ENCODE measurements around the gene KCNQ5. TPM values are rescaled to one million over a fixed set of nuclear protein-coding genes. Genes with fewer than 3 reads are reported as not detected.

Gene KCNQ5
- total RNA-seq, 6 donors from 2014 or later = 0.30 to 3.1 (median 0.32) TPM

GRCh38 chr6:72999995-73000394 is 378.1 kb downstream of the KCNQ5 start:
- H3K4me3 ChIP-seq = no peak overlapping the region
- H3K9me3 ChIP-seq = no peaks in the 10 kb centered on the region
- no peak for TF ChIP-seq POLR2AphosphoS5 (IDR thresholded peaks at IDR 0.05)
- no peak for TF ChIP-seq EP300 (IDR thresholded peaks at IDR 0.05)
- no peak for TF ChIP-seq CTCF (IDR thresholded peaks at IDR 0.05)
- TF ChIP-seq POLR2A (IDR thresholded peaks at IDR 0.05) = no peak
- no peaks in the 10 kb centered on the region for H3K27me3 ChIP-seq
- H3K27ac ChIP-seq = no peak overlapping the region
- DNase-seq = no peak
- 92 to 93% methylated on average over 5 of the region's 5 CpGs for WGBS, 2 donors
- no peaks in the 10 kb centered on the region for H3K4me1 ChIP-seq
- H3K36me3 ChIP-seq = no peaks in the 10 kb centered on the region
- no peak for ATAC-seq (ENCODE audit: low FRiP score in 2 of 2)

GRCh38 chr6:73000460-73000859 is 378.6 kb downstream of the KCNQ5 start:
- H3K36me3 ChIP-seq = no peaks in the 10 kb centered on the region
- DNase-seq = no peak
- TF ChIP-seq POLR2AphosphoS5 (IDR thresholded peaks at IDR 0.05) = no peak
- TF ChIP-seq POLR2A (IDR thresholded peaks at IDR 0.05) = no peak
- no peak for TF ChIP-seq CTCF (IDR thresholded peaks at IDR 0.05)
- TF ChIP-seq EP300 (IDR thresholded peaks at IDR 0.05) = no peak
- H3K27me3 ChIP-seq = no peaks in the 10 kb centered on the region
- H3K27ac ChIP-seq = no peak overlapping the region
- no peak for ATAC-seq (ENCODE audit: low FRiP score in 2 of 2)
- WGBS, 2 donors = 94 to 99% methylated on average over 3 of the region's 3 CpGs
- H3K9me3 ChIP-seq = no peaks in the 10 kb centered on the region
- H3K4me1 ChIP-seq = no peaks in the 10 kb centered on the region
- no peak overlapping the region for H3K4me3 ChIP-seq

GRCh38 chr6:73002588-73002987 is 380.7 kb downstream of the KCNQ5 start:
- Histone ChIP-seq H3K36me3 (no peaks in the 10 kb centered on the region), H3K27me3 (no peaks in the 10 kb centered on the region), H3K27ac (no peak overlapping the region), H3K4me3 (no peak overlapping the region), H3K9me3 (no peaks in the 10 kb centered on the region), H3K4me1 (no peaks in the 10 kb centered on the region)
- TF ChIP-seq CTCF (IDR thresholded peaks at IDR 0.05) = no peak
- no peak for TF ChIP-seq POLR2A (IDR thresholded peaks at IDR 0.05)
- no peak for TF ChIP-seq EP300 (IDR thresholded peaks at IDR 0.05)
- no peak for TF ChIP-seq POLR2AphosphoS5 (IDR thresholded peaks at IDR 0.05)
- no peak for DNase-seq
- no peak for ATAC-seq (ENCODE audit: low FRiP score in 2 of 2)

GRCh38 chr6:73003302-73003701 is 381.4 kb downstream of the KCNQ5 start:
- TF ChIP-seq POLR2AphosphoS5 (IDR thresholded peaks at IDR 0.05) = no peak
- no peak for TF ChIP-seq POLR2A (IDR thresholded peaks at IDR 0.05)
- TF ChIP-seq CTCF (IDR thresholded peaks at IDR 0.05) = no peak
- no peak for TF ChIP-seq EP300 (IDR thresholded peaks at IDR 0.05)
- Histone ChIP-seq H3K27me3 (no peaks in the 10 kb centered on the region), H3K9me3 (no peaks in the 10 kb centered on the region), H3K4me3 (no peak overlapping the region), H3K27ac (no peak overlapping the region), H3K36me3 (no peaks in the 10 kb centered on the region), H3K4me1 (no peaks in the 10 kb centered on the region)
- WGBS, 2 donors = 64 to 72% methylated on average over 3 of the region's 3 CpGs
- DNase-seq = no peak
- ATAC-seq (ENCODE audit: low FRiP score in 2 of 2) = no peak

- no peak for DNase-seq
- Histone ChIP-seq H3K27me3 (no peaks in the 10 kb centered on the region), H3K36me3 (no peaks in the 10 kb centered on the region), H3K27ac (no peak overlapping the region), H3K9me3 (no peaks in the 10 kb centered on the region), H3K4me1 (no peaks in the 10 kb centered on the region), H3K4me3 (no peak overlapping the region)
- no peak for TF ChIP-seq EP300 (IDR thresholded peaks at IDR 0.05)
- TF ChIP-seq POLR2AphosphoS5 (IDR thresholded peaks at IDR 0.05) = no peak
- TF ChIP-seq POLR2A (IDR thresholded peaks at IDR 0.05) = no peak
- TF ChIP-seq CTCF (IDR thresholded peaks at IDR 0.05) = no peak
- ATAC-seq (ENCODE audit: low FRiP score in 2 of 2) = no peak
These were observed 382.4 kb downstream of the KCNQ5 start for GRCh38 chr6:73004231-73004630.
